Cardiac septum (tissue), 1 donor: ENCODE measurements around the gene SCGB1A1. TPM values are rescaled to one million over a fixed set of nuclear protein-coding genes. Genes with fewer than 3 reads are reported as not detected.

Source experiments
- DNase-seq: peaks from one replicate; pipeline ENCODE4 v3.0.0-alpha.2; 2020; ENCODE audit warnings: low spot score
- intact Hi-C: fragments of 100-400 bp; cut with DNase I; formaldehyde crosslinking; loops from one replicate; pipeline ENCODE4 v1.14.0; 2022
- total RNA-seq: library from RNA; stranded (reverse); fragmentation: NEBNext Ultra II Directional; extraction: Animal tissue kit (Norgen Biotek cat#: 25700); gene quantifications from one replicate; pipeline ENCODE4 v1.2.1, GENCODE V29; 2021
- donor health status: DM: no; HTN: no; CAD: no.

The SCGB1A1 gene
- total RNA-seq, 1 donor from 2014 or later: not detected

DNA sequence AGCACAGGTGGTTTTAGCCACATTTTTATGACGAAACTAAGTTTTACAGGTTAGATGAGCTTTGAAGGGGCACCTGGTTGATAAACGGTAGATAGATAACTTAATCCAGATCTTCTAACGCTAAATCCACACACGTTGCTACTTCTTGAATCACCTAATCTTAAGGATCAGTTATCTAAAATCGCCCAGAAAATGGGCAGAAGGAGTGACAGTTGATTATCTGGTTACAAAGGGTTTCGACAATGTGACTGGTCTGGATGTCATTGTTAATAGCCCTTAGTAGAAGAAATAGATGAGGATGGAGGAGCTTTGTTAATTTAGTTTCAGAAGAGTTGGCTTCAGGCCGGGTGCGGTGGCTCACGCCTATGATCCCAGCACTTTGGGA lies 43.7 kb downstream of the SCGB1A1 start:
- no peak for DNase-seq
- intact Hi-C loops: no loop called here

DNA sequence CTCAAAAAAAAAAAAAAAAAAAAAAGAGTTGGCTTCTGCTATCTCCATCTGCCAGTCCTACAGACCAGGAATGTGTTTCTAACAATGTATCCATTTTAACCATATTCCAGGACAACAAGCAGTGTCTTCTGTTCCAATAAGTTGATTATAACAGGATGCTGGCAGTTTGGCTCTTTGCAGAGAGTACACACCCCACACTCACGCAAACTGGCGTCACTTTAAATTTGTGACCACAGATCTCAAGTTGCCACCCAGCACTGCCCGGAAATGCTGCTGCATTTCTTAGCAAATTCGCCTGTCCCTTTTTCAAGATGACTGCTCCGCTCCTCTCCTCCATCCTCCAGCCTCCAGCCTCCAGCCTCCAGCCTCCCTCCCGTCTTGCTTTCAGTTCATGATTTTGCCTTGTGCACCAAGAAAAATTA lies 44.3 kb downstream of the SCGB1A1 start:
- intact Hi-C loops: no loop called here
- DNase-seq: no peak

DNA sequence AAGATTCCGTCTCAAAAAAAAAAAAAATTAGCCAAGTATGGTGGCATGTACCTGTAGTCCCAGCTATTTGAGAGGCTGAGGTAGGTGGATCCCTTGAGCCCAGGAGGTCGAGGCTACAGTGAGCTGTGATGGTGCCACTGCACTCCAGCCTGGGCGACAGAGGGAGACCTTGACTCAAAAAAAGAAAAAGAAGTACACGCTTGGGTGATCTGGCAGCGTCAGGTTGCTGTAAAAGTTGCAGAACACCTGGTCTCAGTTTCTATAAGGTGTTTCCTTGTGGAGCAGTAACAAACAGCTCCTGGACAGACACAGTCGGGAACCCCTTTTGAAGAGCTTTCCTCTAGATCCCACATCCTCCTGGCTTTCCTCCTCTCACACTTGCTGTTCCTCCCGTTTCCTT lies 45.8 kb downstream of the SCGB1A1 start:
- no peak for DNase-seq
- intact Hi-C loops: no loop called here

DNA sequence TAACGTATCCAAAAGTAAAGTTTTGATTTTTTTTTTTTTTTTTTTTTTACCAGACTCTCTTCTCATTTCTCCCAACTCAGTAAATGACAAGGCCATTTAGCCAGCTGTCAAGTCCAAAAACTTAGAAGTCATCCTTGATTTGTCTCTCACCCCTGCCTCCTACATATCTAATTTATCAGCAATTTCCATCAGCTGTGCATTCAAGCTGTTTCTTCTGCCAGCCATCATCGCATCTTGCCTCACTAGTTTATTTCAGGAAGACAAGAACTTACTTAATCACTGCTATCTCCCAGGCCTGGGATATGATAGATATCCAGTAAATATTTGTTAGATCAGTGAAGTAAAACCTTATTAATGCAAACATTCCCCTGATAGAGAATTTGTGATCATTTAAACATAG lies 47.6 kb downstream of the SCGB1A1 start:
- no peak for DNase-seq
- intact Hi-C loops: no loop called here

DNA sequence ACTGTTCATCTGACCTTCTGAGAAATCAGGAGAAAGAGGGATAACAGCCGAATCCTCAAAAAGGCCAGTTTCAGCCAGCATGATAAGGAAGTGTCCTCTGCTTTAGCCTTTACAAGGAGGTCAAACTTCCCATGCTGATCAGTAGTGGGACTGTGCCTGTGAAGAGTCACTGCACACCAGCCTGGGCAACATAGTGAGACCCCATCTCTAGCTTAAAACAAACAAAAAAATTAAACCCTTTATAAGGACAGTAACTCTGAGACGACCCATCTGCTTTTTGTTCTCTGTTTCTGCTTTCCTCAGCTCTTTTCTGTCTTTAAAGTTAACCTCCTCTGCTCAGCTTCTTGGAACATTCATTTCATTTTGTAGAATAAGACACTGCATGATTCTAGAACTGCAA lies 49.7 kb downstream of the SCGB1A1 start:
- intact Hi-C loops: no loop called here

DNA sequence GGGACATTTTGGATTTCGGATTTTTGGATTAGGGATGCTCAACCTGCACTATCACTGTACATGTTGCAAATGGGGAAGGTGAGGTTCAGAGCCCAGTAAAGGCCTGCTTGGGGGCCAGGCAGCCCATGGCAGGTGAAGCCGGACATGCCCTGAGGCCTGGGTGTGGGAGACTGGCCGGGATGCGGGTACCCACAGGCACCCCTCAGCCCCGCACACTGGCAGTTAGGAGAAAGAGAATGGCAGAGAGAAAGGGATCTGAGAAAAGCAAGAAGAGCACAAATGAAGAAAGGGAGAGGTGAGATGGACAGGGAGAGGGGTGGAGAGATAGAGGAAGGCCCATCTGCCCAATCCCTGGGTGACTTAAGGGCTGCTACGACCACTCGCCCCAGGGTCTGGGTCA lies 52.8 kb downstream of the SCGB1A1 start:
- DNase-seq: no peak
- intact Hi-C loops: no loop called here

More for the DNA sequence above, 49.7 kb downstream of the SCGB1A1 start:
- DNase-seq: no peak

DNA sequence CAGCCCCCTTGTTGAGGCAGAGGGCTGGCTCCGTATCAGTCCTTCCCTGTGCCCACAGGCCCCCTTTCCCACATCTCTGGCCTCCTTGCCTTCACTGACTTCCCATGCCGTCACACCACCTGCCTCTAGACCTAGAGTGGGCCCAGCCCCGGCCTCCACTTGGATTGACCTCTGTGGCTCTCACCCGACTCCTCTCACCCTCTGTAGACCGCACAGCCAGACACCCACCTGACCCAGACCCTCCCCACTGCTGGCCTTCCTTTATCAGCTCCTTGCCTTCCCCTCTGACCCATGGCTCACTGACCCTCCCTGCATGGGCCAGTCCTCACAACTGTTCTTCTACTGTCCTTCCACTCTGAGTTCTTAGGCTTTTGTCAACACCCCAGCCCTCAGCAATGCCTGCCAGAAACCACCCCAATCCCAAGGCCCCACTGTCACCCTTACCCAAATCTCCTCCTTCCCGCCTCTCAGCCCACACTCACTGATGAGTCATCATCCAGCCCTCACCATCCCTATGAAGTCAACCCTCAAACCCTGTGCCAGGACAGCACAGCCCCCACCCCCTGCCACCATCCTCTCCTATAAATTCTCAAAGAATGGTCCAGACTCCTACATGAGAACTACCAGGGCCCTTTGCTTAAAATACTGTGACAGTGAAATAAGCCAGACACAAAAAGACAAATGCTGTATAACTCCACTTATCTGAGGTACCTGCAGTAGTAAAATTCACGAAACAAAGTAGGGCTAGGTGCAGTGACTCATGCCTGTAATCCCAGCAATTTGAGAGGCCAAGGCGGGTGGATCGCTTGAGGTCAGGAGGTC lies 53.4 kb downstream of the SCGB1A1 start:
- intact Hi-C loops: no loop called here
- no peak for DNase-seq

Other genes starting within 250 kb of the SCGB1A1 start
- not detected for gene SCGB1D1, start 228.8 kb upstream of the SCGB1A1 start, total RNA-seq
- gene SCGB2A1, start 210.4 kb upstream of the SCGB1A1 start, total RNA-seq: not detected
- not detected for gene SCGB1D2, start 176.8 kb upstream of the SCGB1A1 start, total RNA-seq
- not detected for gene SCGB2A2, start 148.9 kb upstream of the SCGB1A1 start, total RNA-seq
- gene SCGB1D4, start 120.0 kb upstream of the SCGB1A1 start, total RNA-seq: not detected
- gene ASRGL1, start 81.6 kb upstream of the SCGB1A1 start, total RNA-seq: 9.2 TPM
- 485 TPM for gene AHNAK, start 127.8 kb downstream of the SCGB1A1 start, total RNA-seq
- 735 TPM for gene EEF1G, start 154.9 kb downstream of the SCGB1A1 start, total RNA-seq
- 11.7 TPM for gene TUT1, start 172.5 kb downstream of the SCGB1A1 start, total RNA-seq
- 36.8 TPM for gene MTA2, start 182.8 kb downstream of the SCGB1A1 start, total RNA-seq
- gene EML3, start 193.7 kb downstream of the SCGB1A1 start, total RNA-seq: 29.6 TPM
- gene ROM1, start 194.2 kb downstream of the SCGB1A1 start, total RNA-seq: 6.0 TPM
- 16.0 TPM for gene B3GAT3, start 203.0 kb downstream of the SCGB1A1 start, total RNA-seq
- 99.8 TPM for gene GANAB, start 227.6 kb downstream of the SCGB1A1 start, total RNA-seq
- 10.0 TPM for gene INTS5, start 234.3 kb downstream of the SCGB1A1 start, total RNA-seq
- 25.4 TPM for gene C11orf98, start 246.2 kb downstream of the SCGB1A1 start, total RNA-seq
- 7.5 TPM for gene CSKMT, start 246.3 kb downstream of the SCGB1A1 start, total RNA-seq